Activated naive CD8-positive, alpha-beta T cell treated with anti-CD3 and anti-CD28 coated beads, Interleukin-2, amount 10 ng/mL, durations not matched to agents 7 days and 5 days (primary cell): ENCODE measurements around the gene TP53INP2. TPM values are rescaled to one million over a fixed set of nuclear protein-coding genes. Genes with fewer than 3 reads are reported as not detected.
"Not testable (repeated sequence)": the region's sequence is repeated elsewhere in the genome, so short reads cannot be mapped to it uniquely, and the experiment has no call there.

Experiments used
- ATAC-seq: fragments of 150-1000 bp; cut with Tn5 transposase; one replicate; pipeline ENCODE4 v1.10.0; 2021; ENCODE audit warnings: low read depth, moderate library complexity
- POLR2A ChIA-PET: fragments of 350-600 bp; sonication (Branson Sonifier 250); formaldehyde crosslinking; loops from one replicate; lab custom pipeline; 2021; ENCODE audit warnings: antibody characterized with exemption; lab: Charles Lee
- DNase-seq: peaks from one replicate; pipeline ENCODE4 v3.0.0; 2021
- H3K27ac Mint-ChIP-seq: one replicate; pipeline ENCODE4 v1.8.0; 2022; ENCODE audit warnings: mild to moderate bottlenecking, mixed read lengths
- H3K27me3 Mint-ChIP-seq: one replicate; pipeline ENCODE4 v1.8.0; 2022; ENCODE audit warnings: mild to moderate bottlenecking, moderate library complexity, mixed read lengths
- H3K36me3 Mint-ChIP-seq: one replicate; pipeline ENCODE4 v1.8.0; 2021; ENCODE audit warnings: mild to moderate bottlenecking, mixed read lengths
- H3K4me1 Mint-ChIP-seq: one replicate; pipeline ENCODE4 v1.8.0; 2021; ENCODE audit warnings: mixed read lengths
- H3K4me3 Mint-ChIP-seq: one replicate; pipeline ENCODE4 v1.8.0; 2022; ENCODE audit warnings: mild to moderate bottlenecking, moderate library complexity, mixed read lengths
- H3K9me3 Mint-ChIP-seq: one replicate; pipeline ENCODE4 v1.8.0; 2021; ENCODE audit warnings: mixed read lengths
- total RNA-seq, 2 experiments: library from RNA; stranded (reverse); gene quantifications; one replicate each; pipeline ENCODE4 v1.2.3, GENCODE V29; 2021

TP53INP2 gene
- total RNA-seq, result 1 to 10 TPM; 2.1 TPM

GRCh38 chr20:34704177-34705007, at the start of gene TP53INP2:
Gene TP53INP2 (plus strand): TSS chr20:34704344. CDS start chr20:34708740, 4,396 bp downstream.
- POLR2A ChIA-PET, result interaction anchor here (0.5 to 1.8 kb wide), 4 partner anchors 28 to 1921 kb away, joined by 3 to 4 read pairs (median 4); partner anchors contain the start of genes DYNLRB1 and PIGU
- Mint-ChIP-seq H3K27me3 (peaks cover 15% of the 10 kb centered on the region), H3K36me3 (no peaks in the 10 kb centered on the region), H3K4me3 (peak within 1 kb of the TSS; percentile 89), H3K27ac (peak within 1 kb of the TSS; percentile 90), H3K4me1 (peaks cover 18% of the 10 kb centered on the region), H3K9me3 (no peaks in the 10 kb centered on the region)
- peak; percentile 85 for DNase-seq
- peak; percentile 41 for ATAC-seq

GRCh38 chr20:34658654-34659053, 45.5 kb upstream of the TP53INP2 start:
- POLR2A ChIA-PET, H3K4me1 Mint-ChIP-seq, H3K36me3 Mint-ChIP-seq, H3K9me3 Mint-ChIP-seq, H3K4me3 Mint-ChIP-seq, H3K27me3 Mint-ChIP-seq, ATAC-seq, DNase-seq, H3K27ac Mint-ChIP-seq: not testable (repeated sequence)

- H3K27me3 Mint-ChIP-seq, ATAC-seq, POLR2A ChIA-PET, H3K27ac Mint-ChIP-seq, H3K4me3 Mint-ChIP-seq, DNase-seq, H3K36me3 Mint-ChIP-seq, H3K9me3 Mint-ChIP-seq, H3K4me1 Mint-ChIP-seq: not testable (repeated sequence)
Observed at GRCh38 chr20:34661811-34662210, 42.3 kb upstream of the TP53INP2 start.

- DNase-seq (no peak), ATAC-seq (no peak)
- Mint-ChIP-seq H3K36me3 (no peaks in the 10 kb centered on the region), H3K9me3 (no peaks in the 10 kb centered on the region), H3K4me3 (no peak overlapping the region), H3K4me1 (peaks cover 1% of the 10 kb centered on the region), H3K27ac (no peak overlapping the region), H3K27me3 (no peaks in the 10 kb centered on the region)
- POLR2A ChIA-PET, result no interaction called here
Observed at GRCh38 chr20:34663213-34663943, 40.8 kb upstream of the TP53INP2 start.

GRCh38 chr20:34664751-34665150, 39.4 kb upstream of the TP53INP2 start:
- H3K36me3 Mint-ChIP-seq, H3K9me3 Mint-ChIP-seq, ATAC-seq, H3K27ac Mint-ChIP-seq, DNase-seq, H3K4me1 Mint-ChIP-seq, H3K4me3 Mint-ChIP-seq, H3K27me3 Mint-ChIP-seq: not testable (repeated sequence)
- POLR2A ChIA-PET, result interaction anchor here (0.7 kb wide), 1 partner anchor 24 kb away, joined by 3 read pairs; no protein-coding TSS in a partner anchor

- no peak overlapping the region for H3K27ac Mint-ChIP-seq
- H3K9me3 Mint-ChIP-seq, result no peaks in the 10 kb centered on the region
- H3K27me3 Mint-ChIP-seq, result no peaks in the 10 kb centered on the region
- H3K4me1 Mint-ChIP-seq, result peaks cover 8% of the 10 kb centered on the region
- POLR2A ChIA-PET, result no interaction called here
- DNase-seq, result no peak
- H3K36me3 Mint-ChIP-seq, result no peaks in the 10 kb centered on the region
- no peak overlapping the region for H3K4me3 Mint-ChIP-seq
- ATAC-seq, result no peak
Observed at GRCh38 chr20:34669094-34669493, 35.0 kb upstream of the TP53INP2 start.

GRCh38 chr20:34673412-34673811, 30.7 kb upstream of the TP53INP2 start:
- POLR2A ChIA-PET, result no interaction called here
- H3K27me3 Mint-ChIP-seq, result no peaks in the 10 kb centered on the region
- no peak overlapping the region for H3K4me3 Mint-ChIP-seq
- DNase-seq (no peak), ATAC-seq (no peak)
- no peak overlapping the region for H3K27ac Mint-ChIP-seq
- H3K36me3 Mint-ChIP-seq, result no peaks in the 10 kb centered on the region
- H3K4me1 Mint-ChIP-seq, result peaks cover 16% of the 10 kb centered on the region
- no peaks in the 10 kb centered on the region for H3K9me3 Mint-ChIP-seq

- Mint-ChIP-seq H3K4me1 (peaks cover 19% of the 10 kb centered on the region), H3K36me3 (no peaks in the 10 kb centered on the region), H3K27ac (no peak overlapping the region), H3K4me3 (no peak overlapping the region), H3K9me3 (no peaks in the 10 kb centered on the region), H3K27me3 (no peaks in the 10 kb centered on the region)
- ATAC-seq (no peak), DNase-seq (no peak)
- POLR2A ChIA-PET, result no interaction called here
Observed at GRCh38 chr20:34675561-34675960, 28.6 kb upstream of the TP53INP2 start.

GRCh38 chr20:34675993-34676641, 28.0 kb upstream of the TP53INP2 start:
- Mint-ChIP-seq H3K36me3 (no peaks in the 10 kb centered on the region), H3K27ac (peak overlapping the region; percentile 94), H3K27me3 (no peaks in the 10 kb centered on the region), H3K9me3 (no peaks in the 10 kb centered on the region), H3K4me1 (peaks cover 19% of the 10 kb centered on the region), H3K4me3 (peak overlapping the region; percentile 98)
- no peak for DNase-seq
- no peak for ATAC-seq
- POLR2A ChIA-PET, result interaction anchor here (0.6 to 1.5 kb wide), 3 partner anchors 28 to 160 kb away, joined by 3 to 5 read pairs (median 4); partner anchors contain the start of genes DYNLRB1 and TP53INP2

- Mint-ChIP-seq H3K27me3 (no peaks in the 10 kb centered on the region), H3K4me3 (peak within 1 kb of the TSS; percentile 98), H3K4me1 (peaks cover 19% of the 10 kb centered on the region), H3K36me3 (no peaks in the 10 kb centered on the region), H3K27ac (peak within 1 kb of the TSS; percentile 94), H3K9me3 (no peaks in the 10 kb centered on the region)
- POLR2A ChIA-PET, result interaction anchor here (0.7 to 1.5 kb wide), 9 partner anchors 11 to 670 kb away, joined by 3 to 5 read pairs (median 4); partner anchors contain the start of genes DYNLRB1, ITCH and TP53INP2
- peak; percentile 95 for DNase-seq
- peak; percentile 99 for ATAC-seq
Observed at GRCh38 chr20:34676642-34677373, 27.3 kb upstream of the TP53INP2 start, which contains the start of gene PIGU. Gene PIGU (minus strand): TSS chr20:34677092. CDS start chr20:34677085, 7 bp downstream.

- Mint-ChIP-seq H3K9me3 (no peaks in the 10 kb centered on the region), H3K27me3 (peaks cover 2% of the 10 kb centered on the region), H3K4me3 (no peak overlapping the region), H3K36me3 (no peaks in the 10 kb centered on the region), H3K27ac (peak overlapping the region; percentile 12), H3K4me1 (peaks cover 11% of the 10 kb centered on the region)
- POLR2A ChIA-PET, result interaction anchor here (0.7 kb wide), 1 partner anchor 662 kb away, joined by 3 read pairs; no protein-coding TSS in a partner anchor
- DNase-seq (no peak), ATAC-seq (no peak)
Observed at GRCh38 chr20:34680586-34681175, 23.5 kb upstream of the TP53INP2 start.

GRCh38 chr20:34683667-34684066, 20.5 kb upstream of the TP53INP2 start:
- Mint-ChIP-seq H3K9me3 (no peaks in the 10 kb centered on the region), H3K4me1 (peaks cover 3% of the 10 kb centered on the region), H3K36me3 (no peaks in the 10 kb centered on the region), H3K4me3 (no peak overlapping the region), H3K27ac (no peak overlapping the region), H3K27me3 (peaks cover 2% of the 10 kb centered on the region)
- DNase-seq, result no peak
- POLR2A ChIA-PET, result no interaction called here
- ATAC-seq, result no peak
